HEK293 (cell line): ENCODE results near the gene STEEP1.

ENCODE experiments used
- ATF2 ChIP-seq: fragments of 450-650 bp; formaldehyde crosslinking; IDR thresholded peaks from 2 replicates; pipeline ENCODE4 v1.5.1; 2016; ENCODE audit warnings: missing biosample characterization, missing genetic modification characterization, low read depth
- BCL11A ChIP-seq: fragments of 450-650 bp; formaldehyde crosslinking; IDR thresholded peaks from 2 replicates; pipeline ENCODE4 v1.5.1; 2016; ENCODE audit warnings: low read depth, missing biosample characterization, missing genetic modification characterization
- CTCF ChIP-seq: fragments of 450-650 bp; formaldehyde crosslinking; IDR thresholded peaks from 2 replicates; pipeline ENCODE4 v1.5.1; 2016; ENCODE audit warnings: missing biosample characterization, missing genetic modification characterization
- HIC1 ChIP-seq: fragments of 450-650 bp; formaldehyde crosslinking; IDR thresholded peaks from 2 replicates; pipeline ENCODE4 v1.5.1; 2016; ENCODE audit warnings: missing biosample characterization, missing genetic modification characterization
- MEIS1 ChIP-seq: sonication (generic); formaldehyde crosslinking; IDR thresholded peaks from 2 replicates; pipeline ENCODE4 v1.8.1; 2022; ENCODE audit warnings: missing genetic modification reagents, mild to moderate bottlenecking, borderline replicate concordance
- PATZ1 ChIP-seq: fragments of 450-650 bp; formaldehyde crosslinking; IDR thresholded peaks from 2 replicates; pipeline ENCODE4 v1.5.1; 2016; ENCODE audit warnings: missing biosample characterization, missing genetic modification characterization
- PRDM4 ChIP-seq: fragments of 450-650 bp; formaldehyde crosslinking; IDR thresholded peaks from 2 replicates; pipeline ENCODE4 v1.5.1; 2017; ENCODE audit warnings: missing biosample characterization, missing genetic modification characterization
- ZFP41 ChIP-seq: fragments of 450-650 bp; formaldehyde crosslinking; IDR thresholded peaks from 2 replicates; pipeline ENCODE4 v1.5.1; 2016; ENCODE audit warnings: missing biosample characterization, missing genetic modification characterization, borderline replicate concordance
- ZNF133 ChIP-seq: fragments of 450-650 bp; formaldehyde crosslinking; IDR thresholded peaks from 2 replicates; pipeline ENCODE4 v1.5.1; 2016; ENCODE audit warnings: missing biosample characterization, missing genetic modification characterization
- ZNF274 ChIP-seq, 2 experiments: fragments of 200-500 bp in 1 of 2; fragments of 450-650 bp in 1 of 2; sonication (Bioruptor generic) in 1 of 2; formaldehyde crosslinking in 1 of 2; IDR thresholded peaks; 2 replicates each; pipeline versions ENCODE4 v1.5.1 to v1.6.1; 2014 to 2016; ENCODE audit warnings: borderline replicate concordance in 1 of 2, inconsistent platforms in 1 of 2, low read length in 1 of 2, missing biosample characterization in 1 of 2, missing genetic modification characterization in 1 of 2

- TF ChIP-seq PRDM4 (tag by site-specific recombination) (no peak), ZNF274 (IDR thresholded peaks at IDR 0.05; ENCODE audit: low read length) (no peak), ZNF274 (tag by site-specific recombination; IDR thresholded peaks at IDR 0.05; ENCODE audit: borderline replicate concordance) (no peak), ZFP41 (tag by site-specific recombination) (no peak), ATF2 (no peak), CTCF (tag by site-specific recombination) (no peak), MEIS1 (CRISPR knock-in tag) (no peak), BCL11A (no peak), PATZ1 (tag by site-specific recombination) (no peak), HIC1 (tag by site-specific recombination) (no peak), ZNF133 (tag by site-specific recombination) (no peak)
Measured at GRCh38 chrX:119549327-119550016, 15.7 kb downstream of the STEEP1 start.
